K562 (cell line): ENCODE results near the gene SNPH.

Experiments
- FOXM1 ChIP-seq, 2 experiments: fragments of 450-650 bp in 1 of 2; sonication (generic) in 1 of 2; formaldehyde crosslinking in 1 of 2; IDR thresholded peaks; 2 replicates each; pipeline versions ENCODE4 v1.6.1 to v1.9.0; 2017 to 2022; ENCODE audit warnings: low read depth in 2 of 2, mild to moderate bottlenecking in 2 of 2, missing genetic modification reagents in 1 of 2, moderate library complexity in 1 of 2
- GABPB1 ChIP-seq: sonication (generic); formaldehyde crosslinking; IDR thresholded peaks from 2 replicates; pipeline ENCODE4 v1.8.0; 2022; ENCODE audit warnings: mild to moderate bottlenecking, missing genetic modification reagents
- HNRNPK ChIP-seq: fragments of 200-400 bp; formaldehyde crosslinking; IDR thresholded peaks from one replicate; pipeline ENCODE4 v1.6.1; 2018; ENCODE audit warnings: mild to moderate bottlenecking, low read depth, low read length; ENCODE audit not compliant: poor library complexity, severe bottlenecking
- KLF16 ChIP-seq: IDR thresholded peaks from 2 replicates; pipeline ENCODE4 v1.6.1; 2016; ENCODE audit warnings: antibody characterized with exemption
- PHF21A ChIP-seq: fragments of 450-650 bp; IDR thresholded peaks from 2 replicates; pipeline ENCODE4 v1.6.1; 2017; ENCODE audit warnings: low read depth, borderline replicate concordance
- POLR2A ChIP-seq: fragments of 450-650 bp; conservative IDR thresholded peaks from 2 replicates; pipeline ENCODE4 v1.6.1; 2016
- ZNF121 ChIP-seq: sonication (generic); formaldehyde crosslinking; conservative IDR thresholded peaks from 2 replicates; pipeline ENCODE4 v1.8.0; 2022; ENCODE audit warnings: missing genetic modification reagents
- TF ChIP-seq, protein P1 (sequence below): conservative IDR thresholded peaks from 2 replicates; pipeline ENCODE4 v1.6.1; 2011; ENCODE audit warnings: low read depth, mild to moderate bottlenecking, low read length; ENCODE audit not compliant: control insufficient read depth
- TF ChIP-seq, protein P2 (sequence below), 3 experiments: IDR thresholded peaks in 2 of 3; conservative IDR thresholded peaks in 1 of 3; 2 replicates each; pipeline ENCODE4 v1.5.1; 2011 to 2012; ENCODE audit warnings: low read length in 3 of 3, mild to moderate bottlenecking in 3 of 3, control low read depth in 2 of 3, improper control_type of control experiment in 1 of 3, inconsistent platforms in 1 of 3, low read depth in 1 of 3, mixed read lengths in 1 of 3, moderate library complexity in 1 of 3; ENCODE audit not compliant: insufficient read depth in 2 of 3
- TF ChIP-seq, protein P3 (sequence below): fragments of 450-650 bp; conservative IDR thresholded peaks from 2 replicates; pipeline ENCODE4 v1.6.1; 2016; ENCODE audit warnings: missing genetic modification characterization, low read depth, mild to moderate bottlenecking, missing compliant biosample characterization, moderate library complexity

DNA sequence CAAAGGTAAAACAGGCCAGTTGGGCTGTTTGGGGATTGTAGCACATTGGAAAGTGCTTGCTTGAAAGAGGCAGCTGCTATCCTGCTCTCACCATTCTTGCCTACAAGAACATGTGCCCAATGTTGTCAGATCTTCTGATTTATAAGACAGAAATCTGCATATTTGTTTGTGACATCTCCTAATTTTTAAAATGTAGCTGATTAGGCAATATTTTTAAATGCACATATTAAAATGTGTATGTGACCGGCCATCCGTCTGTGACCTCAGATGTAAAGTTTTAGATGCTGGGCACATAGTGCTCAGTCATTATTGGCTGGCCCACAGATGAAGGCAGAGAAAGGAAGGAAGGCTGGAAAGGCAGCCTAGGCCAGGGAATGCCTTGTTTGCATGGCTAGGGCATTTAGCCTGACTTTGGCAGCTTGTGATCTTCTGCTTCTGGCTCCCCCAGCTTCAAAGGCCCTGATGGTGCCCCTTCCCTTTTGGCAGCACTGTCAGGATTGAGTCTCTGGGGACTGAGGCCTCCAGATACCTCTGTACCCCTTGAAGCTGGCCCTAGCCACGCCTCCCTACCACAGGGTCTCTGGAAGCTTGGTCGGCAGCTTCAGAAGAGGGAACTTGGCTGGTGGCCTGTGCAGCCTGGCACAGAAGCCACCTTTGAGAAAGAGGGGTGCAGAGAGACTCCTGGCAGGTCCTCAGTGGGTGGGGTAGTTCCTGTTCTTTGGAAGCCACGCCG lies 6.4 kb downstream of the SNPH start:
- TF ChIP-seq FOXM1 (IDR thresholded peaks at IDR 0.05; ENCODE audit: low read depth) (no peak), FOXM1 (CRISPR knock-in tag; IDR thresholded peaks at IDR 0.05; ENCODE audit: low read depth) (no peak), KLF16 (no peak), GABPB1 (no peak), POLR2A (no peak), HNRNPK (no peak), ZNF121 (CRISPR knock-in tag) (no peak), PHF21A (no peak)
- TF ChIP-seq, protein P1, sequence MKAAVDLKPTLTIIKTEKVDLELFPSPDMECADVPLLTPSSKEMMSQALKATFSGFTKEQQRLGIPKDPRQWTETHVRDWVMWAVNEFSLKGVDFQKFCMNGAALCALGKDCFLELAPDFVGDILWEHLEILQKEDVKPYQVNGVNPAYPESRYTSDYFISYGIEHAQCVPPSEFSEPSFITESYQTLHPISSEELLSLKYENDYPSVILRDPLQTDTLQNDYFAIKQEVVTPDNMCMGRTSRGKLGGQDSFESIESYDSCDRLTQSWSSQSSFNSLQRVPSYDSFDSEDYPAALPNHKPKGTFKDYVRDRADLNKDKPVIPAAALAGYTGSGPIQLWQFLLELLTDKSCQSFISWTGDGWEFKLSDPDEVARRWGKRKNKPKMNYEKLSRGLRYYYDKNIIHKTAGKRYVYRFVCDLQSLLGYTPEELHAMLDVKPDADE: no peak
- TF ChIP-seq, protein P2, sequence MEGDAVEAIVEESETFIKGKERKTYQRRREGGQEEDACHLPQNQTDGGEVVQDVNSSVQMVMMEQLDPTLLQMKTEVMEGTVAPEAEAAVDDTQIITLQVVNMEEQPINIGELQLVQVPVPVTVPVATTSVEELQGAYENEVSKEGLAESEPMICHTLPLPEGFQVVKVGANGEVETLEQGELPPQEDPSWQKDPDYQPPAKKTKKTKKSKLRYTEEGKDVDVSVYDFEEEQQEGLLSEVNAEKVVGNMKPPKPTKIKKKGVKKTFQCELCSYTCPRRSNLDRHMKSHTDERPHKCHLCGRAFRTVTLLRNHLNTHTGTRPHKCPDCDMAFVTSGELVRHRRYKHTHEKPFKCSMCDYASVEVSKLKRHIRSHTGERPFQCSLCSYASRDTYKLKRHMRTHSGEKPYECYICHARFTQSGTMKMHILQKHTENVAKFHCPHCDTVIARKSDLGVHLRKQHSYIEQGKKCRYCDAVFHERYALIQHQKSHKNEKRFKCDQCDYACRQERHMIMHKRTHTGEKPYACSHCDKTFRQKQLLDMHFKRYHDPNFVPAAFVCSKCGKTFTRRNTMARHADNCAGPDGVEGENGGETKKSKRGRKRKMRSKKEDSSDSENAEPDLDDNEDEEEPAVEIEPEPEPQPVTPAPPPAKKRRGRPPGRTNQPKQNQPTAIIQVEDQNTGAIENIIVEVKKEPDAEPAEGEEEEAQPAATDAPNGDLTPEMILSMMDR (IDR thresholded peaks at IDR 0.05 in 2 of 3, conservative IDR thresholded peaks at IDR 0.05 in 1 of 3; ENCODE audit: insufficient read depth in 2 of 3, low read depth in 1 of 3, low read length in 3 of 3): no peak
- TF ChIP-seq, protein P3, sequence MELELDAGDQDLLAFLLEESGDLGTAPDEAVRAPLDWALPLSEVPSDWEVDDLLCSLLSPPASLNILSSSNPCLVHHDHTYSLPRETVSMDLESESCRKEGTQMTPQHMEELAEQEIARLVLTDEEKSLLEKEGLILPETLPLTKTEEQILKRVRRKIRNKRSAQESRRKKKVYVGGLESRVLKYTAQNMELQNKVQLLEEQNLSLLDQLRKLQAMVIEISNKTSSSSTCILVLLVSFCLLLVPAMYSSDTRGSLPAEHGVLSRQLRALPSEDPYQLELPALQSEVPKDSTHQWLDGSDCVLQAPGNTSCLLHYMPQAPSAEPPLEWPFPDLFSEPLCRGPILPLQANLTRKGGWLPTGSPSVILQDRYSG (tag): no peak
